Colonic mucosa (tissue), 4 donors: ENCODE measurements around the gene LILRA5. TPM values are rescaled to one million over a fixed set of nuclear protein-coding genes. Genes with fewer than 3 reads are reported as not detected.
"Not testable (repeated sequence)": the region's sequence is repeated elsewhere in the genome, so short reads cannot be mapped to it uniquely, and the experiment has no call there.

Experiments
- DNase-seq: peaks from one replicate; pipeline ENCODE4 v3.0.0-alpha.2; 2020
- H3K27ac ChIP-seq: fragments of 200-600 bp; one replicate; pipeline ENCODE4 v1.8.0; 2021
- H3K27me3 ChIP-seq: fragments of 200-600 bp; one replicate; pipeline ENCODE4 v1.8.0; 2021
- H3K36me3 ChIP-seq: fragments of 200-600 bp; one replicate; pipeline ENCODE4 v1.8.0; 2021
- H3K4me1 ChIP-seq: fragments of 200-600 bp; one replicate; pipeline ENCODE4 v1.8.0; 2021; ENCODE audit warnings: mild to moderate bottlenecking
- H3K4me3 ChIP-seq: fragments of 200-600 bp; one replicate; pipeline ENCODE4 v1.8.0; 2021
- H3K9ac ChIP-seq, 2 donors: one replicate each; pipeline ENCODE4 v1.7.0; 2013; ENCODE audit warnings: control low read depth in 2 of 2, low read depth in 2 of 2, low read length in 2 of 2
- H3K9me3 ChIP-seq: fragments of 200-600 bp; one replicate; pipeline ENCODE4 v1.8.0; 2021
- intact Hi-C: fragments of 100-400 bp; cut with DNase I; formaldehyde crosslinking; loops from one replicate; pipeline ENCODE4 v1.14.1; 2022
- total RNA-seq, 2 donors: library from RNA; stranded (reverse); fragmentation: NEBNext Ultra II Directional in 1 of 2; extraction: Animal tissue kit (Norgen Biotek cat#: 25700) in 1 of 2; gene quantifications; one replicate each; pipeline ENCODE4 v1.2.1, GENCODE V29; 2021
- TF ChIP-seq, protein P1 (sequence below): fragments of 200-600 bp; IDR thresholded peaks from one replicate; pipeline ENCODE4 v1.8.0; 2022; ENCODE audit warnings: antibody characterized with exemption, mild to moderate bottlenecking
- donor health status: healthy.
- donor health status: DM: no; HTN: no; CAD: no.
- donor health status: DM: no; HTN: no; CAD: no.

LILRA5 gene
- total RNA-seq: 1 to 10 TPM in 1 of 2 donors, under 1 TPM in 1; 0.42 to 2.7 TPM

DNA sequence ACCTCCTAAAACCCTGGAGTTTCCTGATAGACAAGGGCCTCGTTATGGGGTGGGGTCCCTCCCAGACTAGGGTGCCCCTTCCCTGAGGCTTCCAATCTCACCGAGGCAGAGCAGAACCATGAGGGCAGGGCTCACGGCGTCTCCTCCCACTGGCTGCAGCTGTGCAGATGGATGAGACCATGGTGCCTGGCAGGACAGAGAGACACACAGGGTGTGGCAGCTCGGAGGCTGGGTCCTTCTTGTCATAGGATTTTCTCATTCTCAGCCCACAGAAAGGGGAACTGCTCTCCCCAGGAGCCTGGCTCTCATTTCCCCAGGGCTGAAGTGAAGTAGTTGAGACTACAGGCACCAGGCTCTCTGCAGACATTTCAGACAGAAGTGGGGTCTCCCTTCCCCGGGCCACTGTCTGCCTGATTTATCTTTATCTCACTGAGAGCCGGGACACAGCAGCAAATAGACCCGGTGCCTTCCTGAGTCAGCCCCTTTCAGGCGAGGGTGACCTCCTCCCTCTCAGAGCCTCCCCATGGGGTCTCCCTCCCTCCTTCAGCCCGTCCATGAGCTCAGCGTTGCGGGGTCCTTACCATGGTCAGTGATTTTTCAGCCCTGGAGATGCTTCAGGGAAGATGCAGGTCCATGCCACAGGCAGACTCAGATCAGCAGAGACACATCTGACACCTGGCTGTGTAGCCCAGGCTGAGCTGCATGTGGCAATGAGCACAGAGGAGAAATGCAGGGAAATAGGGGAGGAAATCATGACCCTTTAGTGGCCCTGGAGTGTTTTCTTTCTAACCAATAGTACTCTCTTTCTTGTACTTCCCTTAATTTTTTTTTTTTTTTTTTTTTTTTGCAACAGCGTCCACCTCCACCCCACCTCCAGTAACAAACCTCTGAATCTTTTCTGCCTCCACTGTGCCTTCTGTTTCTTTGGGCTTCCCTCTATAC is at the start of gene LILRA5:
Gene LILRA5, minus strand, starts transcription at position 731 of the 942 bp plus-strand sequence. Its CDS starts 147 bp downstream, at position 584.
- intact Hi-C loops: no loop called here
- TF ChIP-seq, protein P1, sequence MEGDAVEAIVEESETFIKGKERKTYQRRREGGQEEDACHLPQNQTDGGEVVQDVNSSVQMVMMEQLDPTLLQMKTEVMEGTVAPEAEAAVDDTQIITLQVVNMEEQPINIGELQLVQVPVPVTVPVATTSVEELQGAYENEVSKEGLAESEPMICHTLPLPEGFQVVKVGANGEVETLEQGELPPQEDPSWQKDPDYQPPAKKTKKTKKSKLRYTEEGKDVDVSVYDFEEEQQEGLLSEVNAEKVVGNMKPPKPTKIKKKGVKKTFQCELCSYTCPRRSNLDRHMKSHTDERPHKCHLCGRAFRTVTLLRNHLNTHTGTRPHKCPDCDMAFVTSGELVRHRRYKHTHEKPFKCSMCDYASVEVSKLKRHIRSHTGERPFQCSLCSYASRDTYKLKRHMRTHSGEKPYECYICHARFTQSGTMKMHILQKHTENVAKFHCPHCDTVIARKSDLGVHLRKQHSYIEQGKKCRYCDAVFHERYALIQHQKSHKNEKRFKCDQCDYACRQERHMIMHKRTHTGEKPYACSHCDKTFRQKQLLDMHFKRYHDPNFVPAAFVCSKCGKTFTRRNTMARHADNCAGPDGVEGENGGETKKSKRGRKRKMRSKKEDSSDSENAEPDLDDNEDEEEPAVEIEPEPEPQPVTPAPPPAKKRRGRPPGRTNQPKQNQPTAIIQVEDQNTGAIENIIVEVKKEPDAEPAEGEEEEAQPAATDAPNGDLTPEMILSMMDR: no peak
- Histone ChIP-seq H3K4me3 (no peak within 1 kb of the TSS), H3K9ac (no peak within 1 kb of the TSS), H3K9me3 (no peaks in the 10 kb centered on the region), H3K36me3 (no peaks in the 10 kb centered on the region), H3K27ac (no peak within 1 kb of the TSS), H3K4me1 (no peaks in the 10 kb centered on the region), H3K27me3 (no peaks in the 10 kb centered on the region)
- DNase-seq: no peak

DNA sequence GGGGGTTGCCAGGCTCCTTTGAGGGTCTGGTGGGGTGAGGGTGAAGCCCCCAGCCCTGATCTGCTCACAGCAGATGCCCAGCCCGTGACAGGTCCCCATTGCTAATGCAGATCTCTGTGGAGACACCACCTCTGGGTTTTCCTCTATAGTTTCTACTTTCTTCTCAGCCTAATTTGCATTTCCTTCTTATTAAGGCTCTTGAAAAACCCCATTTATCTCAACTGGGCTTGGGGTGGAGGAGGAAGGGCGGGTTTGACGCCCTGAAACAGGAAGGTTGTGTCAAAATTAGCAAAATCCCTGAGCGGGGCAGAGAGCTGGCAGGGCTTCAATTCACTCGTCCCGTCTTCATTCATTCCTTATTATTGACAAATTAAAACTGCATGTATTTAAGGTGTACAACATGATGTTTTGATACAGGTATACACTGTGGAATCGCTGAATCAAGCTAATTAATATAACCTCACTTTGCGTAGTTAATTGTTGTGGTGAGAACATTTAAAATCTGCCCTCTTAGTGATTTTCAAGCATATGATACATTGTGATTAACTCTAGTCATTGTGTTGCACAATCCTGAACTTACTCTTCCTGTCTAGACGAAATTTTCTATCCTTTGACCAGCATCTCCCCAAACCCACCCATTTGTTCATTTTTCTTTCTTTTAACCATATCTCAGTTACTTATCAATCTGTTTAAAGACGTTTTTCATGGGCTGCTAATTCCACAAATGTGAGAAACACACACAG is 48.9 kb upstream of the LILRA5 start:
- intact Hi-C loops, H3K27ac ChIP-seq, H3K36me3 ChIP-seq, H3K9ac ChIP-seq, DNase-seq, H3K4me3 ChIP-seq, H3K4me1 ChIP-seq, H3K27me3 ChIP-seq, H3K9me3 ChIP-seq: not testable (repeated sequence)

DNA sequence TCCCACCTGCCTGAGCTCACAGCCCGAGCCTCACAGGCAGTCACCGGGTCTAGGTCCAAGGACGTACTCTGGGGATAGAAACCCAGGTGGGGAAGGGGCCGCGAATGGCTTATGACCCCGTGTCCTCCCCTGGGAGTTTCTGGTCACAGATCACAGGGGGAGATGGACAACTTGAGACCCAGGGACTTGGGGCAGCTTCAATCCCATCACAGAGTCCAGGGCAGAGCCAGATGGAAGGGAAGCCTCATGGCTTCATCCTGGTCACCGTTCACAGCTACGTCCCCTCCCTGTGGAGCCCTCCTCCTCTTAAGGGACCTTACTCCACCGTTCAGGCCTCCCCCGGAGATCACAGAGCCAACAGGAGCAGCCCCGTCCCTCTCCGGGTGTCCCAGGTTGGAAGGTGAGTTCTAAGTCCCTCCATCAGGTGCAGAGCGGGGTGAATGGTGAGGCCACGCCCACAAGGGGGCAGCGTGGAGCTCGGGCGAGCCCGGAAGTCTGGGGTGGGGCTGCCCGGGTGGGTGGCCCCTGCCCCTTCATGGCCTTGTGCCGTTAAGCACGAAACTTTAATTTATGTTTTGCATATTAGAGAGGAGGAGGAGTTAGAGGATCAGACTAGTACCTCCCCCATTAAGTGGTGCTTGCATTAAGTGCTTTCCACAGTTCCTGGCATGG is 46.3 kb upstream of the LILRA5 start:
- H3K4me3 ChIP-seq, H3K9me3 ChIP-seq, H3K27me3 ChIP-seq, H3K27ac ChIP-seq, H3K36me3 ChIP-seq, intact Hi-C loops, H3K9ac ChIP-seq, H3K4me1 ChIP-seq: not testable (repeated sequence)
- peak; percentile 42 for DNase-seq

DNA sequence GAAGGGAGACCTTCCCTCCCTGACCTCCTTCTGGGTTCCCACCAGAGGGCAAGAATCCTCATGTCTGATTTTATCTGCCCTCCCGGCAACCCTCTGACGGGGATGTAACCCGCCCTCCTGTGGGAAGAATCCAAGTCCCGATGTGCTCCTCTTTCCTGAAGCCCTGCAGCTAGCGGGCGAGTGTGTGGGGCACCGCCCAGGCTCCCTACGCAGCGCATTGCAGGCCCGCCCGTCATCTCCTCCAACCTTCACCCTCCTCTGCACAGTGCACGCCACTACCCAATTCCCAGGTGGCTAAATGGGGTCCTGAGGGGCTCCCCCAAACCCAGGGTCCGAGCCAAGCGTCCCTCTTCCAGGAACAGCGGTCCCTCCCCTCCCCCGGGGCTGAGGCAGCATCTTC is 44.4 kb upstream of the LILRA5 start:
- DNase-seq: no peak
- H3K36me3 ChIP-seq: no peaks in the 10 kb centered on the region
- H3K27me3 ChIP-seq: no peaks in the 10 kb centered on the region
- TF ChIP-seq, protein P1: no peak
- H3K9ac ChIP-seq: no peak overlapping the region
- H3K4me1 ChIP-seq: no peaks in the 10 kb centered on the region
- no peak overlapping the region for H3K27ac ChIP-seq
- H3K9me3 ChIP-seq: no peaks in the 10 kb centered on the region
- H3K4me3 ChIP-seq: no peak overlapping the region
- intact Hi-C loops: no loop called here

DNA sequence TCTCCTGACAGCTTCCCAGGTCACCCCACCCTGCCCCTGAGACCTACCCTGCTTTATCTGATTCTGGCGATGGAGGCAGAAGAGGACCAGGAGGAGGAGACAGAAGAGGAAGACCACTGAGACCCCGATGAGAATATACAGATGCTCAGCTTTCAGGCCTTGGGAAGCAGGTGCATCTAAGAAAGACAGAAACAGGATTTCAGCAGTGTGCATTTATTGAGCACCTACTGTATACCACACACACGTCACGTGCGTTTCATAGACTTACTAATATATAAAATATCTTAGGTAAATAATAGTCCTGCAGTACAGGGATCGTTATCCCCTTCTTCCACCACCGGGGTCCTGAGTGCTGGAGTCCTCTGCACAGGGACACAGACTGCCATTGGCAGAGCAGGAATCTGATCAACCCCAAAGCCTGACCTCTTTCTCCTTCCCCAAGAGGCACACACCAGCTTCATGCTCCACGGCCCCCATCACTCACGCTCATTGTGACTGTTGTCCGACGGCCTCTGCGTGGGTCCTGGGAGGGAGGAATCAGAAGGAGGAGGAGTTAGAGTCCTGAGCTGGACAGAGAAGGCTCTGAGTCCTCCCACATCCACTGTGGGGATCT is 43.6 kb upstream of the LILRA5 start:
- Histone ChIP-seq H3K36me3 (no peaks in the 10 kb centered on the region), H3K4me1 (no peaks in the 10 kb centered on the region), H3K27me3 (no peaks in the 10 kb centered on the region), H3K4me3 (no peak overlapping the region), H3K9ac (no peak overlapping the region), H3K27ac (no peak overlapping the region), H3K9me3 (no peaks in the 10 kb centered on the region)
- DNase-seq: no peak
- TF ChIP-seq, protein P1: no peak
- intact Hi-C loops: no loop called here

DNA sequence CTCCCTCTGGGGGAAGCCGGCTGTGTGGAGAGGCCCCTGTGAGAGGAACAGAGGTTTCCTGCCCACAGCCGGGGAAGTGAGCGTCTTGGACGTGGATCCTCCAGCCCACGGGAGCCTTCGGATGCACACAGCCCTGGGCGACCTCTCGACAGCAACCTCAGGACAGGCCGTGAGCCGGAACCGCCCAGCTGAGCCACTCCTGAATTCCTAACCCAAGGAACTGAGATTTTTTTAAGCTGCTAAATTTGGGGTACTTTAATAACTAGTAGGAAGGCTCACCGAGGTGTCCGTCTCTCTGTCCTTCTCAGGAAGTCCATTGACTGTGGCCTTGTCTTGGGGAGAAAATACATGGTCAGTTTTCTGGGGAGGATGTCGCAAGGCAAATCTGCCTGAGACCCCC is 42.7 kb upstream of the LILRA5 start:
- Histone ChIP-seq H3K36me3 (no peaks in the 10 kb centered on the region), H3K27ac (no peak overlapping the region), H3K4me3 (no peak overlapping the region), H3K27me3 (no peaks in the 10 kb centered on the region), H3K9me3 (no peaks in the 10 kb centered on the region), H3K9ac (no peak overlapping the region), H3K4me1 (no peaks in the 10 kb centered on the region)
- no peak for DNase-seq
- TF ChIP-seq, protein P1: no peak
- intact Hi-C loops: no loop called here
